Adipose tissue (tissue), 3 donors: ENCODE data around the gene AFG3L2. TPM values are rescaled to one million over a fixed set of nuclear protein-coding genes. Genes with fewer than 3 reads are reported as not detected.

Experiments used
- H3K27ac ChIP-seq: one replicate; pipeline ENCODE4 v1.5.1; 2013; ENCODE audit warnings: low read depth, low read length
- WGBS, 3 donors: extraction: QIAGEN DNeasy Blood & Tissue Kit; methylation state at CpG; one replicate each; pipeline ENCODE4 v1.1.7; 2013; 5-methylcytosine and 5-hydroxymethylcytosine counted together
- polyA plus RNA-seq, 3 donors: library from polyadenylated mRNA; stranded (reverse); fragments of 200-250 nt; gene quantifications; one replicate each; pipeline ENCODE4 v1.2.3, GENCODE V29; 2013
- donor health status: healthy with polysubstance abuse.
- donor health status: Bipolar disorder and iron deficiency.
- donor health status: healthy.

The AFG3L2 gene
- polyA plus RNA-seq, 3 donors: 16.9 to 36.5 (median 28.2) TPM

- H3K27ac ChIP-seq: no peak overlapping the region
- 42 to 88% (median 86%) methylated on average over 5 of the region's 5 CpGs for WGBS, 3 donors
Observed at GRCh38 chr18:12313530-12314245, 63.3 kb downstream of the AFG3L2 start.

- H3K27ac ChIP-seq: no peak overlapping the region
Observed at GRCh38 chr18:12312976-12313375, 64.1 kb downstream of the AFG3L2 start.

- no peak overlapping the region for H3K27ac ChIP-seq
- 90 to 97% (median 94%) methylated on average over 6 of the region's 6 CpGs for WGBS, 3 donors
Observed at GRCh38 chr18:12310762-12311161, 66.3 kb downstream of the AFG3L2 start.

GRCh38 chr18:12309683-12310198 lies 67.3 kb downstream of the AFG3L2 start:
- WGBS, 3 donors: 34 to 63% (median 48%) methylated on average over 7 of the region's 7 CpGs
- peak overlapping the region; percentile 97 for H3K27ac ChIP-seq

GRCh38 chr18:12308386-12309100 lies 68.5 kb downstream of the AFG3L2 start:
- 0 to 1% (median 0%) methylated on average over 67 to 81 of the region's 81 CpGs for WGBS, 3 donors
- H3K27ac ChIP-seq: peak overlapping the region; percentile 97

GRCh38 chr18:12307701-12308385 lies 69.2 kb downstream of the AFG3L2 start, which contains the start of gene TUBB6:
TSS of gene TUBB6 (plus strand) at chr18:12308241. CDS start at chr18:12308293, 52 bp downstream.
- H3K27ac ChIP-seq: peak within 1 kb of the TSS; percentile 97
- WGBS, 3 donors: 1 to 2% (median 1%) methylated on average over 58 to 88 of the region's 88 CpGs

GRCh38 chr18:12306752-12307700 lies 70.0 kb downstream of the AFG3L2 start:
- WGBS, 3 donors: 14 to 47% (median 15%) methylated on average over 39 of the region's 39 CpGs
- H3K27ac ChIP-seq: peak overlapping the region; percentile 73

GRCh38 chr18:12305930-12306629 lies 70.9 kb downstream of the AFG3L2 start:
- no peak overlapping the region for H3K27ac ChIP-seq
- 69 to 86% (median 81%) methylated on average over 25 of the region's 25 CpGs for WGBS, 3 donors

- WGBS, 3 donors: 76 to 90% (median 86%) methylated on average over 12 of the region's 12 CpGs
- H3K27ac ChIP-seq: no peak overlapping the region
Observed at GRCh38 chr18:12305211-12305610, 71.8 kb downstream of the AFG3L2 start.

- 55 to 79% (median 76%) methylated on average over 19 of the region's 19 CpGs for WGBS, 3 donors
Observed at GRCh38 chr18:12304351-12305210, 72.4 kb downstream of the AFG3L2 start.

GRCh38 chr18:12302391-12303147 lies 74.5 kb downstream of the AFG3L2 start:
- 85 to 89% (median 88%) methylated on average over 14 of the region's 14 CpGs for WGBS, 3 donors

More at GRCh38 chr18:12304351-12305210, 72.4 kb downstream of the AFG3L2 start:
- H3K27ac ChIP-seq: no peak overlapping the region

GRCh38 chr18:12301263-12302005 lies 75.6 kb downstream of the AFG3L2 start:
- 85 to 89% (median 87%) methylated on average over 13 of the region's 13 CpGs for WGBS, 3 donors
- H3K27ac ChIP-seq: no peak overlapping the region

More at GRCh38 chr18:12302391-12303147, 74.5 kb downstream of the AFG3L2 start:
- H3K27ac ChIP-seq: no peak overlapping the region

- no peak overlapping the region for H3K27ac ChIP-seq
- 71 to 88% (median 87%) methylated on average over 2 of the region's 2 CpGs for WGBS, 3 donors
Observed at GRCh38 chr18:12299862-12300261, 77.2 kb downstream of the AFG3L2 start.

- no peak overlapping the region for H3K27ac ChIP-seq
- 67 to 70% (median 68%) methylated on average over 1 of the region's 1 CpG for WGBS, 3 donors
Observed at GRCh38 chr18:12296457-12296856, 80.6 kb downstream of the AFG3L2 start.

GRCh38 chr18:12296087-12296403 lies 81.0 kb downstream of the AFG3L2 start:
- 92 to 97% (median 96%) methylated on average over 3 of the region's 3 CpGs for WGBS, 3 donors
- H3K27ac ChIP-seq: no peak overlapping the region
